Prostate gland (tissue), 2 donors: Measurements from ENCODE around the gene SMPX. TPM values are rescaled to one million over a fixed set of nuclear protein-coding genes. Genes with fewer than 3 reads are reported as not detected.

Experiments
- DNase-seq: peaks from one replicate; pipeline ENCODE4 v3.0.0-alpha.2; 2019; ENCODE audit warnings: low spot score
- H3K27ac ChIP-seq, 2 donors: fragments of 200-600 bp; sonication (generic); 2 replicates each; pipeline ENCODE4 v1.5.1; 2017 to 2019
- H3K27me3 ChIP-seq: fragments of 200-600 bp; sonication (generic); replicated peaks from 2 replicates; pipeline ENCODE4 v1.5.1; 2019; ENCODE audit not compliant: insufficient read depth
- H3K36me3 ChIP-seq, 2 donors: fragments of 200-600 bp; sonication (generic); 1 replicate in 1 of 2; 2 replicates in 1 of 2; pipeline versions ENCODE4 v1.5.1 to v1.8.1; 2017 to 2019
- H3K4me1 ChIP-seq: fragments of 200-600 bp; sonication (generic); replicated peaks from 2 replicates; pipeline ENCODE4 v1.5.1; 2019
- H3K4me3 ChIP-seq, 2 donors: fragments of 200-600 bp; sonication (generic); 2 replicates each; pipeline ENCODE4 v1.5.1; 2017 to 2019
- H3K9me3 ChIP-seq: fragments of 200-600 bp; sonication (generic); 2 replicates; pipeline ENCODE4 v1.5.1; 2017
- CTCF ChIP-seq, 4 experiments: fragments of 200-600 bp in 2 of 4; fragments of 450-650 bp in 2 of 4; sonication (generic) in 2 of 4; IDR thresholded peaks; 1 replicate in 3 of 4; 2 replicates in 1 of 4; pipeline ENCODE4 v1.5.1; 2016 to 2019; ENCODE audit warnings: antibody characterized with exemption in 4 of 4, mild to moderate bottlenecking in 2 of 4, moderate library complexity in 2 of 4
- POLR2A ChIP-seq: fragments of 450-650 bp; IDR thresholded peaks from one replicate; pipeline ENCODE4 v1.6.1; 2016; ENCODE audit warnings: antibody characterized with exemption, mild to moderate bottlenecking
- POLR2AphosphoS5 ChIP-seq: sonication (generic); formaldehyde crosslinking; IDR thresholded peaks from one replicate; pipeline ENCODE4 v1.6.1; 2017; ENCODE audit warnings: antibody characterized with exemption
- whole genome bisulfite sequencing: methylation state at CpG from one replicate; pipeline ENCODE4 v1.1.5; 2018; 5-methylcytosine and 5-hydroxymethylcytosine counted together
- intact Hi-C: fragments of 100-400 bp; cut with DNase I; formaldehyde crosslinking; loops from one replicate; pipeline ENCODE4 v1.14.2; 2022
- total RNA-seq, 2 donors: library from RNA; depleted of rRNA; stranded (reverse); fragments of >200 nt; gene quantifications; one replicate each; pipeline ENCODE4 v1.1.0, GENCODE V29; 2016

SMPX gene
- total RNA-seq, 2 donors from 2014 or later, result 4.2 TPM; not detected in 1

GRCh38 chrX:21678048-21678612 lies 79.8 kb downstream of the SMPX start:
- Histone ChIP-seq H3K4me3 (no peak overlapping the region), H3K27ac (no peak overlapping the region), H3K9me3 (no peaks in the 10 kb centered on the region), H3K36me3 (no peaks in the 10 kb centered on the region), H3K27me3 (no peaks in the 10 kb centered on the region), H3K4me1 (no peaks in the 10 kb centered on the region)
- TF ChIP-seq POLR2A, result no peak
- no peak for TF ChIP-seq CTCF (IDR thresholded peaks at IDR 0.05)
- no peak for TF ChIP-seq POLR2AphosphoS5
- no peak for DNase-seq
- intact Hi-C loops, result no loop called here
- WGBS, result 70% methylated on average over 4 of the region's 4 CpGs

GRCh38 chrX:21675931-21676330 lies 82.0 kb downstream of the SMPX start:
- intact Hi-C loops, result no loop called here
- Histone ChIP-seq H3K9me3 (no peaks in the 10 kb centered on the region), H3K27me3 (no peaks in the 10 kb centered on the region), H3K4me3 (no peak overlapping the region), H3K27ac (no peak overlapping the region), H3K36me3 (no peaks in the 10 kb centered on the region), H3K4me1 (no peaks in the 10 kb centered on the region)
- TF ChIP-seq POLR2AphosphoS5, result no peak
- no peak for TF ChIP-seq CTCF (IDR thresholded peaks at IDR 0.05)
- TF ChIP-seq POLR2A, result no peak
- 45% methylated on average over 2 of the region's 2 CpGs for WGBS
- DNase-seq, result no peak

- WGBS, result 59% methylated on average over 3 of the region's 4 CpGs
Observed at GRCh38 chrX:21674430-21675186, 83.3 kb downstream of the SMPX start.

GRCh38 chrX:21666679-21667078 lies 91.2 kb downstream of the SMPX start:
- Histone ChIP-seq H3K4me1 (no peaks in the 10 kb centered on the region), H3K27ac (no peak overlapping the region), H3K4me3 (no peak overlapping the region), H3K36me3 (no peaks in the 10 kb centered on the region), H3K27me3 (no peaks in the 10 kb centered on the region), H3K9me3 (no peaks in the 10 kb centered on the region)
- no peak for DNase-seq
- intact Hi-C loops, result no loop called here
- TF ChIP-seq POLR2AphosphoS5 (no peak), POLR2A (no peak), CTCF (IDR thresholded peaks at IDR 0.05) (no peak)
- 79% methylated on average over 4 of the region's 4 CpGs for WGBS

More at GRCh38 chrX:21674430-21675186, 83.3 kb downstream of the SMPX start:
- no peaks in the 10 kb centered on the region for H3K4me1 ChIP-seq
- TF ChIP-seq POLR2A (no peak), CTCF (IDR thresholded peaks at IDR 0.05) (no peak), POLR2AphosphoS5 (no peak)
- no peak for DNase-seq
- intact Hi-C loops, result no loop called here
- H3K9me3 ChIP-seq, result no peaks in the 10 kb centered on the region
- H3K36me3 ChIP-seq, result no peaks in the 10 kb centered on the region
- H3K27ac ChIP-seq, result no peak overlapping the region
- no peak overlapping the region for H3K4me3 ChIP-seq
- H3K27me3 ChIP-seq, result no peaks in the 10 kb centered on the region

- intact Hi-C loops, result no loop called here
- TF ChIP-seq CTCF (IDR thresholded peaks at IDR 0.05) (no peak), POLR2AphosphoS5 (no peak), POLR2A (no peak)
- no peaks in the 10 kb centered on the region for H3K9me3 ChIP-seq
- H3K4me1 ChIP-seq, result no peaks in the 10 kb centered on the region
- no peaks in the 10 kb centered on the region for H3K36me3 ChIP-seq
- no peak for DNase-seq
- H3K27ac ChIP-seq, result no peak overlapping the region
- 96% methylated on average over 4 of the region's 4 CpGs for WGBS
- no peak overlapping the region for H3K4me3 ChIP-seq
- no peaks in the 10 kb centered on the region for H3K27me3 ChIP-seq
Observed at GRCh38 chrX:21666252-21666651, 91.7 kb downstream of the SMPX start.
